AML-193 (cell line): ENCODE data around the gene SOX1.

ENCODE experiments used
- DNase-seq, 2 experiments: peaks; one replicate each; lab custom pipeline; 2025; lab: John Stamatoyannopoulos, UW

Gene SOX1

GRCh38 chr13:112058941-112059340 lies 8.0 kb upstream of the SOX1 start:
- no peak for DNase-seq

GRCh38 chr13:112059457-112060281 lies 7.3 kb upstream of the SOX1 start:
- no peak for DNase-seq

- DNase-seq: no peak
Observed at GRCh38 chr13:112060282-112060830, 6.6 kb upstream of the SOX1 start.

- DNase-seq: no peak
Observed at GRCh38 chr13:112060899-112061366, 6.0 kb upstream of the SOX1 start.

GRCh38 chr13:112061367-112062061 lies 5.4 kb upstream of the SOX1 start:
- no peak for DNase-seq

- DNase-seq: no peak
Observed at GRCh38 chr13:112062072-112062567, 4.8 kb upstream of the SOX1 start.

GRCh38 chr13:112062571-112063570 lies 4.1 kb upstream of the SOX1 start:
- DNase-seq: no peak

GRCh38 chr13:112063807-112064206 lies 3.1 kb upstream of the SOX1 start:
- DNase-seq: no peak

GRCh38 chr13:112064222-112064621 lies 2.7 kb upstream of the SOX1 start:
- DNase-seq: no peak

- no peak for DNase-seq
Observed at GRCh38 chr13:112065521-112065866, 1.5 kb upstream of the SOX1 start.

GRCh38 chr13:112065867-112066623 lies 904 bp upstream of the SOX1 start:
- no peak for DNase-seq

- DNase-seq: no peak
Observed at GRCh38 chr13:112066624-112067004, 335 bp upstream of the SOX1 start.

- DNase-seq: no peak
Observed at GRCh38 chr13:112067871-112068539, 1.1 kb downstream of the SOX1 start.

- DNase-seq: no peak
Observed at GRCh38 chr13:112068540-112069060, 1.7 kb downstream of the SOX1 start.

GRCh38 chr13:112069061-112069844 lies 2.3 kb downstream of the SOX1 start:
- DNase-seq: no peak

GRCh38 chr13:112069845-112070251 lies 2.9 kb downstream of the SOX1 start:
- no peak for DNase-seq

- no peak for DNase-seq
Observed at GRCh38 chr13:112071102-112071722, 4.3 kb downstream of the SOX1 start.

GRCh38 chr13:112071723-112072533 lies 5.0 kb downstream of the SOX1 start:
- no peak for DNase-seq
